Lung (tissue), 12 donors: ENCODE measurements around the gene FBXO11. TPM values are rescaled to one million over a fixed set of nuclear protein-coding genes. Genes with fewer than 3 reads are reported as not detected.
"Not testable (repeated sequence)": the region's sequence is repeated elsewhere in the genome, so short reads cannot be mapped to it uniquely, and the experiment has no call there.

Source experiments
- ATAC-seq: fragments of 200-7000 bp; cut with Tn5 transposase; one replicate; pipeline ENCODE4 v1.9.1; 2020; ENCODE audit warnings: moderate number of reproducible peaks; ENCODE audit not compliant: insufficient read depth, low FRiP score
- DNase-seq, 3 donors: peaks; one replicate each; pipeline ENCODE4 v3.0.0-alpha.2; 2013 to 2017
- H3K27ac ChIP-seq, 2 donors: one replicate each; pipeline ENCODE4 v1.5.1; 2013; ENCODE audit warnings: mild to moderate bottlenecking in 2 of 2, moderate library complexity in 2 of 2, control low read depth in 1 of 2, inconsistent platforms in 1 of 2, low read depth in 1 of 2, low read length in 1 of 2
- H3K27me3 ChIP-seq, 3 donors: one replicate each; pipeline ENCODE4 v1.5.1; 2013; ENCODE audit warnings: low read length in 2 of 3; ENCODE audit not compliant: control insufficient read depth in 3 of 3, insufficient read depth in 3 of 3
- H3K36me3 ChIP-seq, 4 donors: one replicate each; pipeline ENCODE4 v1.5.1; 2013; ENCODE audit warnings: low read length in 4 of 4, mild to moderate bottlenecking in 1 of 4, moderate library complexity in 1 of 4; ENCODE audit not compliant: control insufficient read depth in 4 of 4, insufficient read depth in 4 of 4
- H3K4me1 ChIP-seq, 5 donors: one replicate each; pipeline ENCODE4 v1.5.1; 2013; ENCODE audit warnings: low read length in 5 of 5, mild to moderate bottlenecking in 2 of 5, moderate library complexity in 1 of 5; ENCODE audit not compliant: control insufficient read depth in 5 of 5, insufficient read depth in 5 of 5
- H3K4me3 ChIP-seq: one replicate; pipeline ENCODE4 v1.5.1; 2013; ENCODE audit warnings: mild to moderate bottlenecking, control low read depth, moderate library complexity
- H3K9ac ChIP-seq, 2 donors: one replicate each; pipeline ENCODE4 v1.5.1; 2013; ENCODE audit warnings: low read length in 2 of 2, control low read depth in 1 of 2; ENCODE audit not compliant: insufficient read depth in 1 of 2
- H3K9me3 ChIP-seq, 4 donors: one replicate each; pipeline ENCODE4 v1.5.1; 2013; ENCODE audit warnings: low read length in 3 of 4, mild to moderate bottlenecking in 1 of 4, moderate library complexity in 1 of 4; ENCODE audit not compliant: control insufficient read depth in 4 of 4, insufficient read depth in 3 of 4
- WGBS, 2 donors: extraction: QIAGEN DNeasy Blood & Tissue Kit; methylation state at CpG; one replicate each; pipeline ENCODE4 v1.1.7; 2013; 5-methylcytosine and 5-hydroxymethylcytosine counted together
- polyA plus RNA-seq, 2 donors: library from polyadenylated mRNA; stranded (reverse); fragments of 200-250 nt; gene quantifications; one replicate each; pipeline ENCODE4 v1.2.1, GENCODE V29; 2013
- total RNA-seq, 2 donors: library from RNA; depleted of rRNA in 1 of 2; stranded (reverse); fragments of >200 nt in 1 of 2; gene quantifications; one replicate each; pipeline ENCODE4 v1.2.1, GENCODE V29; 2014 to 2021
- TF ChIP-seq, protein P1 (sequence below): IDR thresholded peaks from 2 replicates; pipeline ENCODE4 v1.5.1; 2012; ENCODE audit warnings: mild to moderate bottlenecking; ENCODE audit errors: control extremely low read depth, extremely low read depth
- donor health status: control.
- donor health status: control.
- donor health status: Bipolar disorder and iron deficiency.
- donor health status: healthy.
- donor health status: DM: yes; HTN: yes; CAD: no.

The FBXO11 gene
- total and polyA plus RNA-seq, 4 donors = 21.9 to 157 (median 42.8) TPM

DNA sequence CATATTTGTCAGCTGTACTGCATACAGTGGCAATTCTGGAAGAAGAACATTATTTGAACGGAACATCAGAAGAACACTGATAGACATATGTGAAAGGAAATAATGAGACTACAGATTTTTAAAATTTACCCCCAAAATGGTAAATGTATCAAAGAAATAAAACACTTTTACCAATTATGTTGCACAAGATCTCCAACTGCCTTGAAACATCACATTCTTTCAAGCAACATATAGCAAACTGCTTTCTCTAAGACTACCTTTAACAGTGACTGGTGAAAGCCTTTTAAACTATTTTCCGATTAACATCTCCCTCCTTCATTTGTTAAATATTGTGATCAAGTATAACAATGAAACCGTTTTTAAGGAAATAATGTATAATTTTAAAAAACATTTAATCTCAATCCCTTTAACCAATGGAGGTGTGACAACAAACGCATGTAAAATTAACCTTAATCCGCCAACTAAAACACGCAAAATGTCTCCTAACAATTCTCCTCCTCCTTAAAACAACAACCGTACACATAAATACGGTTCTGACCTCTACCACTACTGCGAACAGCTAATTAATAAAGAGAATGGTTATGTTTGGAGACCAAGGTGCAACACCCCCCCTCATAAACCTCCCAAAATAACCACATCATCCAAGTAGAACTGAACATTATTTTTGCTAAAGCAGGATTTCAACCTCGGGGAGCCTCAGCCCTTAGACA is 2.4 kb downstream of the FBXO11 start:
- DNase-seq (no peak), ATAC-seq (no peak)
- Histone ChIP-seq H3K9ac (peak overlapping the region; percentile 84 to 88), H3K4me1 (peaks cover 2 to 28% (median 5%) of the 10 kb centered on the region in 5 donors), H3K4me3 (peak overlapping the region; percentile 100), H3K27me3 (no peaks in the 10 kb centered on the region), H3K9me3 (no peaks in the 10 kb centered on the region), H3K27ac (peak overlapping the region; percentile 46 to 99), H3K36me3 (no peaks in the 10 kb centered on the region)
- 1 to 2% methylated on average over 10 of the region's 10 CpGs for WGBS, 2 donors
- TF ChIP-seq, protein P1, sequence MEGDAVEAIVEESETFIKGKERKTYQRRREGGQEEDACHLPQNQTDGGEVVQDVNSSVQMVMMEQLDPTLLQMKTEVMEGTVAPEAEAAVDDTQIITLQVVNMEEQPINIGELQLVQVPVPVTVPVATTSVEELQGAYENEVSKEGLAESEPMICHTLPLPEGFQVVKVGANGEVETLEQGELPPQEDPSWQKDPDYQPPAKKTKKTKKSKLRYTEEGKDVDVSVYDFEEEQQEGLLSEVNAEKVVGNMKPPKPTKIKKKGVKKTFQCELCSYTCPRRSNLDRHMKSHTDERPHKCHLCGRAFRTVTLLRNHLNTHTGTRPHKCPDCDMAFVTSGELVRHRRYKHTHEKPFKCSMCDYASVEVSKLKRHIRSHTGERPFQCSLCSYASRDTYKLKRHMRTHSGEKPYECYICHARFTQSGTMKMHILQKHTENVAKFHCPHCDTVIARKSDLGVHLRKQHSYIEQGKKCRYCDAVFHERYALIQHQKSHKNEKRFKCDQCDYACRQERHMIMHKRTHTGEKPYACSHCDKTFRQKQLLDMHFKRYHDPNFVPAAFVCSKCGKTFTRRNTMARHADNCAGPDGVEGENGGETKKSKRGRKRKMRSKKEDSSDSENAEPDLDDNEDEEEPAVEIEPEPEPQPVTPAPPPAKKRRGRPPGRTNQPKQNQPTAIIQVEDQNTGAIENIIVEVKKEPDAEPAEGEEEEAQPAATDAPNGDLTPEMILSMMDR = no peak

DNA sequence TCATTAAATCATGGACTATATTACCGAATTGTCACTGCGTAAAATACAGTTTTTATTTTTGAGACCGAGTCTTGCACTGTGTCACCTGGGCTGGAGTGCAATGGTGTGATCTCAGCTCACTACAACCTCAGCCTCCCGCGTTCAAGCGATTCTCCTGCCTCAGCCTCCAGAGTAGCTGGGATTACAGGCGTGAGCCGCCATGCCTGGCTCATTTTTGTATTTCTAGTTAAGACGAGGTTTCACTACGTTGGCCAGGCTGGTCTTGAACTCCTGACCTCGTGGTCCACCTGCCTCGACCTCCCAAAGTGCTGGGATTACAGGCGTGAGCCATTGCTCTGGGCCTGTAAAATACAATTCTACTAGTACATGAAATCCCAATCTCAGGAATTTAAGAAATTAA is 4.4 kb downstream of the FBXO11 start:
- 95 to 96% methylated on average over 13 of the region's 13 CpGs for WGBS, 2 donors
- H3K27ac ChIP-seq, H3K36me3 ChIP-seq, H3K9me3 ChIP-seq, H3K9ac ChIP-seq, DNase-seq, ATAC-seq, H3K4me3 ChIP-seq, H3K27me3 ChIP-seq: not testable (repeated sequence)
- H3K4me1 ChIP-seq = peaks cover 2 to 23% (median 9%) of the 10 kb centered on the region in 5 donors

DNA sequence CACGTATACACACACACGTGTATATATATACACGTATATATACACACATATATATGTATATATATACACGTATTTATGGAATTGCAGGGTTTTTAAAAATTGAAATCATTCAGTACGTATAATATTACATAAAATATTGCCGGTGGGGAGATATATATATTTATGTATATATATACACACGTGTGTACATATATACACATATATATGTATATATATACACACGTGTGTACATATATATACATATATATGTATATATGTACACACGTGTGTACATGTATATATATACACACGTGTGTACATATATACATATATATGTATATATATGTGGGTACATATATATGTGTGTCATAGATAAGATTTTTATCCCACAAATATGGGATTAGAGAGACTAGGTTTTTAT is 5.4 kb downstream of the FBXO11 start:
- 80 to 92% methylated on average over 10 of the region's 10 CpGs for WGBS, 2 donors

More for the DNA sequence above, 5.4 kb downstream of the FBXO11 start:
- TF ChIP-seq, protein P1 = no peak
- no peak for DNase-seq
- no peaks in the 10 kb centered on the region for H3K9me3 ChIP-seq
- peaks cover 2 to 23% (median 9%) of the 10 kb centered on the region in 5 donors for H3K4me1 ChIP-seq
- no peak overlapping the region for H3K9ac ChIP-seq
- H3K27me3 ChIP-seq = no peaks in the 10 kb centered on the region
- no peaks in the 10 kb centered on the region for H3K36me3 ChIP-seq
- H3K27ac ChIP-seq = no peak overlapping the region
- no peak for ATAC-seq
- H3K4me3 ChIP-seq = no peak overlapping the region
